Suprapubic skin (tissue), 4 donors: ENCODE results near the gene RHEB. TPM values are rescaled to one million over a fixed set of nuclear protein-coding genes. Genes with fewer than 3 reads are reported as not detected.

Experiments
- DNase-seq, 2 donors: peaks; one replicate each; pipeline ENCODE4 v3.0.0-alpha.2; 2019; ENCODE audit warnings: low spot score in 2 of 2
- H3K27ac ChIP-seq: fragments of 200-600 bp; sonication (generic); one replicate; pipeline ENCODE4 v1.5.1; 2019
- H3K27me3 ChIP-seq: fragments of 200-600 bp; sonication (generic); one replicate; pipeline ENCODE4 v1.5.1; 2019
- H3K36me3 ChIP-seq: fragments of 200-600 bp; sonication (generic); one replicate; pipeline ENCODE4 v1.5.1; 2019
- H3K4me1 ChIP-seq: fragments of 200-600 bp; sonication (generic); one replicate; pipeline ENCODE4 v1.5.1; 2019
- H3K4me3 ChIP-seq: fragments of 200-600 bp; sonication (generic); one replicate; pipeline ENCODE4 v1.5.1; 2019; ENCODE audit warnings: mild to moderate bottlenecking
- H3K9me3 ChIP-seq: fragments of 200-600 bp; sonication (generic); one replicate; pipeline ENCODE4 v1.5.1; 2019
- CTCF ChIP-seq, 2 donors: fragments of 200-600 bp in 1 of 2; fragments of 450-650 bp in 1 of 2; sonication (generic) in 1 of 2; IDR thresholded peaks; one replicate each; pipeline ENCODE4 v1.5.1; 2016 to 2019; ENCODE audit warnings: antibody characterized with exemption in 2 of 2, mild to moderate bottlenecking in 1 of 2, moderate library complexity in 1 of 2
- EP300 ChIP-seq: sonication (generic); formaldehyde crosslinking; IDR thresholded peaks from one replicate; pipeline ENCODE4 v1.6.1; 2017; ENCODE audit warnings: antibody characterized with exemption
- POLR2A ChIP-seq, 2 donors: fragments of 450-650 bp; IDR thresholded peaks; one replicate each; pipeline ENCODE4 v1.6.1; 2017; ENCODE audit warnings: antibody characterized with exemption in 2 of 2, mild to moderate bottlenecking in 2 of 2, moderate library complexity in 2 of 2
- POLR2AphosphoS5 ChIP-seq, 3 donors: sonication (generic); formaldehyde crosslinking; IDR thresholded peaks; one replicate each; pipeline ENCODE4 v1.6.1; 2017; ENCODE audit warnings: antibody characterized with exemption in 3 of 3
- WGBS: methylation state at CpG from one replicate; pipeline ENCODE4 v1.1.5; 2018; 5-methylcytosine and 5-hydroxymethylcytosine counted together
- total RNA-seq, 4 donors: library from RNA; depleted of rRNA; stranded (reverse); fragments of >200 nt; gene quantifications; one replicate each; pipeline ENCODE4 v1.1.0, GENCODE V29; 2016

RHEB gene
- total RNA-seq, 4 donors from 2014 or later: 46.5 to 62.2 (median 53.9) TPM

GRCh38 chr7:151472644-151473380 lies 46.9 kb downstream of the RHEB start:
- H3K4me3 ChIP-seq: no peak overlapping the region
- TF ChIP-seq POLR2AphosphoS5 (IDR thresholded peaks at IDR 0.05) (no peak), EP300 (no peak), POLR2A (IDR thresholded peaks at IDR 0.05) (no peak), CTCF (IDR thresholded peaks at IDR 0.05) (no peak)
- WGBS: 91% methylated on average over 17 of the region's 17 CpGs
- DNase-seq: no peak
- H3K9me3 ChIP-seq: no peaks in the 10 kb centered on the region
- H3K27me3 ChIP-seq: no peaks in the 10 kb centered on the region
- H3K4me1 ChIP-seq: peaks cover 4% of the 10 kb centered on the region
- peaks cover 64% of the 10 kb centered on the region for H3K36me3 ChIP-seq
- no peak overlapping the region for H3K27ac ChIP-seq

- DNase-seq: no peak
- Histone ChIP-seq H3K9me3 (no peaks in the 10 kb centered on the region), H3K36me3 (peaks cover 68% of the 10 kb centered on the region), H3K4me1 (peaks cover 4% of the 10 kb centered on the region), H3K27ac (no peak overlapping the region), H3K27me3 (no peaks in the 10 kb centered on the region), H3K4me3 (no peak overlapping the region)
- 98% methylated on average over 2 of the region's 2 CpGs for WGBS
- TF ChIP-seq CTCF (IDR thresholded peaks at IDR 0.05): no peak
- TF ChIP-seq POLR2AphosphoS5 (IDR thresholded peaks at IDR 0.05): no peak
- no peak for TF ChIP-seq EP300
- no peak for TF ChIP-seq POLR2A (IDR thresholded peaks at IDR 0.05)
Measured at GRCh38 chr7:151470711-151471110, 49.0 kb downstream of the RHEB start.

- peaks cover 4% of the 10 kb centered on the region for H3K4me1 ChIP-seq
- WGBS: 47% methylated on average over 5 of the region's 5 CpGs
- H3K36me3 ChIP-seq: peaks cover 80% of the 10 kb centered on the region
- TF ChIP-seq POLR2A (IDR thresholded peaks at IDR 0.05) (no peak), EP300 (no peak), POLR2AphosphoS5 (IDR thresholded peaks at IDR 0.05) (no peak), CTCF (IDR thresholded peaks at IDR 0.05) (no peak)
- H3K27ac ChIP-seq: no peak overlapping the region
- H3K9me3 ChIP-seq: no peaks in the 10 kb centered on the region
- H3K27me3 ChIP-seq: no peaks in the 10 kb centered on the region
- no peak overlapping the region for H3K4me3 ChIP-seq
- no peak for DNase-seq
Measured at GRCh38 chr7:151469281-151469680, 50.4 kb downstream of the RHEB start.

GRCh38 chr7:151468217-151469018 lies 51.3 kb downstream of the RHEB start:
- Histone ChIP-seq H3K27ac (no peak overlapping the region), H3K36me3 (peaks cover 77% of the 10 kb centered on the region), H3K4me1 (peaks cover 4% of the 10 kb centered on the region), H3K27me3 (no peaks in the 10 kb centered on the region), H3K9me3 (no peaks in the 10 kb centered on the region), H3K4me3 (no peak overlapping the region)
- 86% methylated on average over 19 of the region's 19 CpGs for WGBS
- TF ChIP-seq CTCF (IDR thresholded peaks at IDR 0.05) (no peak), EP300 (no peak), POLR2AphosphoS5 (IDR thresholded peaks at IDR 0.05) (no peak), POLR2A (IDR thresholded peaks at IDR 0.05) (no peak)
- no peak for DNase-seq

- Histone ChIP-seq H3K27me3 (no peaks in the 10 kb centered on the region), H3K27ac (no peak overlapping the region), H3K9me3 (no peaks in the 10 kb centered on the region), H3K36me3 (peaks cover 57% of the 10 kb centered on the region), H3K4me3 (no peak overlapping the region), H3K4me1 (peaks cover 19% of the 10 kb centered on the region)
- DNase-seq: no peak
- 94% methylated on average over 8 of the region's 8 CpGs for WGBS
- TF ChIP-seq POLR2AphosphoS5 (IDR thresholded peaks at IDR 0.05): no peak
- no peak for TF ChIP-seq POLR2A (IDR thresholded peaks at IDR 0.05)
- no peak for TF ChIP-seq CTCF (IDR thresholded peaks at IDR 0.05)
- TF ChIP-seq EP300: no peak
Measured at GRCh38 chr7:151465169-151465568, 54.5 kb downstream of the RHEB start.
